Stimulated activated CD8-positive, alpha-beta memory T cell treated with anti-CD3 and anti-CD28 coated beads, Interleukin-2, amount 100 ng/mL, for 1 hour (primary cell): ENCODE measurements around the gene USP11.

Experiments
- DNase-seq, 2 donors: peaks; one replicate each; pipeline ENCODE4 v3.0.0-alpha.2; 2020; ENCODE audit warnings: low read depth in 2 of 2

USP11 gene

GRCh38 chrX:47202877-47203276 is 29.9 kb upstream of the USP11 start:
- DNase-seq: no peak

DNA sequence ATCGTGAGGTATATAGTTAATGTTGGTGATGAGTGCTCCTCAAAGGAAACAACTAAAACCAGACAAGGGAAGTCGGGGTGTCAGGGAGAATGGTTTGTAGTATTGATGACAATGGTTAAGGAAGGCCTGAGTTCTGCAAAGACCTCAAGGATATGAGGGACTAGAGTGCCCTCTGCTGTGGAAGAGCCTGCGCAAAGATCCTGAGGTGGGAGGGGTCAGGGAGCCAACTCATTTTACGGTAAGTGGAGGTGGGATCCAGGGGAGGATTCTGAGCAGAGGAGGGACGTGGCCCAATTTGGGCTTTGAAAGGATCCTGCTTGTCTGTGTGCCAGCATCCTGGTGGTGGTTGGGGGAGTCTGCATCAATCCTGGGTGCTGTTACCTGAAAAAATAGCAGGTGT is 27.8 kb upstream of the USP11 start:
- no peak for DNase-seq

GRCh38 chrX:47206316-47206715 is 26.5 kb upstream of the USP11 start:
- no peak for DNase-seq

DNA sequence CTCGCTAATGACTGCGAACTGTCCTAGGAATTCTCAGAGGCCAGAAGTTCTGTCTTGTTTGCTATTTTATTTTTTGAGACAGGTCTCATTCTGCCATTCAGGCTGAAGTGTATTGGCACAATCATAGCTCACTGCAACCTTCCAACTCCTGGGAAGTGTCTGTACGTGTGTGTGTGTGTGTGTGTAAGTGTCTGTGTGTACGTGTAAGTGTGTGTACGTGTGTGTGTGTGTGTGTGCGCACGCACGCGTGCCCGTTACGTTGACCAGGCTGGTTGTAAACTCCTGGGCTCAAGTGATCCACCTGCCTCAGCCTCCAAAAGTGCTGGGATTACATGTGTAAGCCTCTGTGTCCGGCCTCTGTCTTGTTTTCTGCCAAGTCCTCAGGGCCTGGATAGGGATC is 24.7 kb upstream of the USP11 start:
- DNase-seq: no peak

GRCh38 chrX:47209508-47210238 is 23.1 kb upstream of the USP11 start:
- DNase-seq: no peak

DNA sequence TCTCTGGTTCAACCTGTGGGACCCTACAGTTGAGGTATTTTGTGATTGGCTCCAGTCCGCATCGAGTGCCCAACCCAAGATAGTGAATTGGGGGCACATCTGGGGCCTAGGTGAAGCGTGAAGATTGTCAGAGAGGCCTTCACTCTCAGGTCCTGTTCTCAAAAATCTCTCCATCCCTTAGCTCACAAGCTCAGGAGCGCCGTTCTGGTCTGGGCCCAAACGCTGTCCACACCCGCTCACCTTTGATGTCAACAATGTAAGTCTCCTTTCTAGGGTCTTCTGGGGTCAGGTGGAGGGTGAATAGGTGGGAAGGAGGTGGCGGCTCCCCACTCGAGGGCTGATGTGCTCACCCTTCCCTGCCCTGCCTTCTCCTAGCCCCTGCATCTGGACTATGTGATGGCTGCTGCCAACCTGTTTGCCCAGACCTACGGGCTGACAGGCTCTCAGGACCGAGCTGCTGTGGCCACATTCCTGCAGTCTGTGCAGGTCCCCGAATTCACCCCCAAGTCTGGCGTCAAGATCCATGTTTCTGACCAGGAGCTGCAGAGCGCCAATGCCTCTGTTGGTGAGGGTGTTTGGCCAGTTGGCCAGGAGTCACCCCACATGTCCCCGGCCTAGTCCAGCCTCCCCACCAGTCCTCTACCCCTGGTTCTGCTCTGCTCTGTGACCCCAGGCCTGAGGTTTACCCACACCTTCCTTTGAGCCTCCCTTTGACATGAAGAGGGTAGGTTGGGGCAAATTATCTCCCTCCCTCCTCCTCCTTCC is 22.0 kb upstream of the USP11 start:
- no peak for DNase-seq

DNA sequence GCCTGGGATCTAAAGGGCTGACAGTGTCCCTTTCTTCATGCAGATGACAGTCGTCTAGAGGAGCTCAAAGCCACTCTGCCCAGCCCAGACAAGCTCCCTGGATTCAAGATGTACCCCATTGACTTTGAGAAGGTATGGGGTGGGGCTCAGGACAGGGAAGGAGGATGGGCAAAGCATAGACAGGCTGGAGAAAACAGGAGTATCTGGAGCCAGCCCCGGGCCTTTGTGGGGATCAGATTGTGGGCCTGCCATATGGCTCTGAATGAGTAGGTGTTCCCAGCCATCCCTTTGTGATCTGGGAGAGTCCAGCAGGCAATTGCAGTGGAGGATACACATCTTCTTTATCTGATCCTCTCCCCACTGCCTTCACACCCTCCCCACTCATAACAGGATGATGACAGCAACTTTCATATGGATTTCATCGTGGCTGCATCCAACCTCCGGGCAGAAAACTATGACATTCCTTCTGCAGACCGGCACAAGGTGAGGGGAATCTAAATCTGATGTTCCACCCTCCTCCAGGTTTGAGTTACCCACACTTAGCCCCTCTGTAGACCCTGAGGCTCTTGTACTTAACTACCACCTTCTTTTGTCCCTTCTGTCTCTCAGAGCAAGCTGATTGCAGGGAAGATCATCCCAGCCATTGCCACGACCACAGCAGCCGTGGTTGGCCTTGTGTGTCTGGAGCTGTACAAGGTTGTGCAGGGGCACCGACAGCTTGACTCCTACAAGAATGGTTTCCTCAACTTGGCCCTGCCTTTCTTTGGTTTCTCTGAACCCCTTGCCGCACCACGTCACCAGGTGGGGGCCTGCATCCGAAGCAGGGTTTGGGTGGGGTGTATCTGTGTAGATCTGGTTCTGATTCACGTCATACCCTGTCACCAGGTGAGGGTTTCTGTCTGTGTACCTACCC is 20.2 kb upstream of the USP11 start:
- no peak for DNase-seq

GRCh38 chrX:47214435-47215077 is 18.3 kb upstream of the USP11 start:
- DNase-seq: no peak

- no peak for DNase-seq
Observed at GRCh38 chrX:47215291-47215900, 17.4 kb upstream of the USP11 start.

GRCh38 chrX:47216393-47216925 is 16.4 kb upstream of the USP11 start:
- DNase-seq: no peak

- DNase-seq: no peak
Observed at GRCh38 chrX:47217121-47217851, 15.5 kb upstream of the USP11 start.

- peak; percentile 89 to 91 for DNase-seq
Observed at GRCh38 chrX:47217852-47218279, 14.9 kb upstream of the USP11 start.

- peak; percentile 42 to 52 for DNase-seq
Observed at GRCh38 chrX:47218280-47218919, 14.4 kb upstream of the USP11 start, which contains the start of gene CDK16. CDK16 (plus strand) TSS chrX:47218681; CDS start chrX:47223558, 4,877 bp downstream.

GRCh38 chrX:47218920-47219815 is 13.6 kb upstream of the USP11 start:
- DNase-seq: no peak

DNA sequence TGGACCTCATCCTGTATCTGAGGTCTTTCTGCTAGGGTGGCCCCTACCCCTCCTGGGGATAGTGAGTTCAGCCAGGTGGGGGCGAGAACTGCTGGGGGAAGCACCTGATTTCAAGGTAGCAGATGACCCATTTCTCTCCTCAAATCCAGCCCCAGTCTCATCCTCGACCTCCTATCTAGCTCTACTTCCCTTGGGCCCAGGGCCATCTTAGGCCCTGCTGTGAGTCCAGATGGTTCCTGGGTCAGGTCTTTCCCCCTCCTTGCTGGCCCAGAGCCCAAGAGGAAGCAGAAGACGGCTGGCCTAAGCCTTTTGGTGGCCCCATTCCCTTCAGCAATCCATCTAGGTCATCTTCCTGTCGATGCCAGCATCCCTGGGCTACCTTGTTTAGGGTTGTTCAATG is 11.1 kb upstream of the USP11 start:
- DNase-seq: no peak

DNA sequence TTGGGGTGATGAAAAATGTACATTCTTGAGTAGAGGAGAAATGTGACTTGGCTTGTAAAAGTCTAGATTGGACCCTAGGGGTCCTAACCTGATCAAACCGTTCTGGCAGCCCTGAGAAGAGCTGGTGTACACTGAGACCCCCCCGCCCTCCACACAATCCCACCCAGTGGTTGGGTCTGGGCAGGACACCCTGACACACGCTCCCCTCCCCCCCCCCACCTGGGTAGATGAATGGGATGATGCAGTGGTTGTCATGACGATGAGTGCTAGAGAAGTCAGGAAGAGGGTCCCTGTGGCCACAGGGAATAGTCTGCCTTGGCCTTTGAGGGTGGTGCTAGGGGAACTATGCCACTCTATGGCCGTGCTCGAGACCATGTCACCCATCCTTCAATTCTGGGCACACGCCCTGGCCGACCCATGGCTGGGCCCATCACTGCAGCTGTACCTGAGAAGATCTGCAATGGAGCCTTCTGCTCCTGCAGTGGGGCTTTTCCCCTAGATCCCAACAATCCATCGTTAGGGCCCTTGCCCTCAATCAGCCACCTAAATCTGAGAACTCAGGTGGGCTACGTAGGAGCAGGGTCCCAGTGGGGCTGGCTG is 10.0 kb upstream of the USP11 start:
- no peak for DNase-seq

GRCh38 chrX:47223476-47224250 is 9.1 kb upstream of the USP11 start:
- no peak for DNase-seq
